ENCODE measurements around the gene NEK1.

GRCh38 chr4:169489306-169489705 is 123.1 kb downstream of the NEK1 start:
- TF ChIP-seq CTCF (IDR thresholded peaks at IDR 0.05) (no peak), POLR2A (IDR thresholded peaks at IDR 0.05) (no peak)

Data from testis (tissue), 2 donors.